GM12878 (cell line): ENCODE results near the gene ACSL4. TPM values are rescaled to one million over a fixed set of nuclear protein-coding genes. Genes with fewer than 3 reads are reported as not detected.

ENCODE experiments used
- BHLHE40 ChIP-seq, 2 experiments: fragments of 450-650 bp in 1 of 2; IDR thresholded peaks; 2 replicates each; pipeline ENCODE4 v1.6.1; 2011 to 2017; ENCODE audit warnings: low read depth in 2 of 2, borderline replicate concordance in 1 of 2, improper control_type of control experiment in 1 of 2, low read length in 1 of 2, mild to moderate bottlenecking in 1 of 2
- BMI1 ChIP-seq: fragments of 450-650 bp; IDR thresholded peaks from 2 replicates; pipeline ENCODE4 v1.6.1; 2016; ENCODE audit warnings: mild to moderate bottlenecking, moderate library complexity, borderline replicate concordance
- CHD4 ChIP-seq: fragments of 200-600 bp; sonication (generic); IDR thresholded peaks from 2 replicates; pipeline ENCODE4 v1.6.1; 2016; ENCODE audit warnings: mild to moderate bottlenecking
- ELK1 ChIP-seq: IDR thresholded peaks from 2 replicates; pipeline ENCODE4 v1.6.1; 2012; ENCODE audit warnings: low read depth, low read length, improper control_type of control experiment
- GABPA ChIP-seq: IDR thresholded peaks from 2 replicates; pipeline ENCODE4 v1.6.1; 2014; ENCODE audit warnings: antibody characterized with exemption, low read depth, mild to moderate bottlenecking, inconsistent platforms
- HDGF ChIP-seq: fragments of 450-650 bp; IDR thresholded peaks from 2 replicates; pipeline ENCODE4 v1.6.1; 2016; ENCODE audit warnings: antibody characterized with exemption
- MEF2A ChIP-seq: IDR thresholded peaks from 2 replicates; pipeline ENCODE4 v1.6.1; 2011; ENCODE audit warnings: low read depth, mild to moderate bottlenecking, low read length, moderate library complexity; ENCODE audit not compliant: insufficient read depth
- NR2F1 ChIP-seq: fragments of 450-650 bp; conservative IDR thresholded peaks from 2 replicates; pipeline ENCODE4 v1.6.1; 2017; ENCODE audit warnings: mild to moderate bottlenecking
- POLR2A ChIP-seq: IDR thresholded peaks from 2 replicates; pipeline ENCODE4 v1.6.1; 2011; ENCODE audit warnings: low read depth, mild to moderate bottlenecking, low read length
- RBBP5 ChIP-seq: fragments of 200-600 bp; sonication (generic); conservative IDR thresholded peaks from 2 replicates; pipeline ENCODE4 v1.6.1; 2016
- SMAD1 ChIP-seq: fragments of 450-650 bp; IDR thresholded peaks from 2 replicates; pipeline ENCODE4 v1.6.1; 2018; ENCODE audit warnings: mild to moderate bottlenecking, low read depth; ENCODE audit not compliant: partially characterized antibody
- SRF ChIP-seq, 2 experiments: IDR thresholded peaks; 2 replicates each; pipeline ENCODE4 v1.6.1; 2011; ENCODE audit warnings: low read depth in 2 of 2, low read length in 2 of 2, mild to moderate bottlenecking in 1 of 2, moderate library complexity in 1 of 2
- polyA plus RNA-seq, 11 experiments: library from polyadenylated mRNA; depleted of rRNA in 4 of 11; unstranded in 6 of 11; stranded (reverse) in 5 of 11; fragments of >200 nt; fragmentation: Nextera tagmentation in 4 of 11; fragmentation: Illumina TruSeq in 1 of 11; extraction: Ambion mirVana in 4 of 11; extraction: Trizol in 1 of 11; gene quantifications; 1 replicate in 1 of 11; 2 replicates in 10 of 11; pipeline versions ENCODE4 v1.2.1 to v1.2.3, GENCODE V29; 2011 to 2016; ENCODE audit warnings: inconsistent platforms in 2 of 11, missing spikeins in 2 of 11, low read depth in 1 of 11
- total RNA-seq, 4 experiments: library from RNA; depleted of rRNA in 3 of 4; stranded (reverse); fragments of >200 nt in 3 of 4; fragmentation: Illumina TruSeq in 1 of 4; extraction: Trizol in 1 of 4; gene quantifications; 2 replicates each; pipeline versions ENCODE4 v1.2.1 to v1.2.3, GENCODE V29; 2013 to 2021
- TF ChIP-seq, protein P1 (sequence below): fragments of 450-650 bp; IDR thresholded peaks from 2 replicates; pipeline ENCODE4 v1.6.1; 2017; ENCODE audit warnings: mild to moderate bottlenecking, moderate library complexity

The ACSL4 gene
- total and polyA plus RNA-seq, 10 of the 15 experiments (the other 5 are each of a cell fraction or from before 2014, with no cell fraction given): 20.7 to 66.6 (median 45.4) TPM

- TF ChIP-seq SMAD1 (no peak), RBBP5 (no peak), BHLHE40 (IDR thresholded peaks at IDR 0.05; ENCODE audit: borderline replicate concordance in 1 of 2, low read depth in 2 of 2, low read length in 1 of 2) (no peak), CHD4 (no peak), ELK1 (no peak), GABPA (no peak), HDGF (no peak), POLR2A (no peak), SRF (IDR thresholded peaks at IDR 0.05; ENCODE audit: low read depth in 2 of 2, low read length in 2 of 2) (no peak), BMI1 (no peak), NR2F1 (no peak), MEF2A (no peak)
- TF ChIP-seq, protein P1, sequence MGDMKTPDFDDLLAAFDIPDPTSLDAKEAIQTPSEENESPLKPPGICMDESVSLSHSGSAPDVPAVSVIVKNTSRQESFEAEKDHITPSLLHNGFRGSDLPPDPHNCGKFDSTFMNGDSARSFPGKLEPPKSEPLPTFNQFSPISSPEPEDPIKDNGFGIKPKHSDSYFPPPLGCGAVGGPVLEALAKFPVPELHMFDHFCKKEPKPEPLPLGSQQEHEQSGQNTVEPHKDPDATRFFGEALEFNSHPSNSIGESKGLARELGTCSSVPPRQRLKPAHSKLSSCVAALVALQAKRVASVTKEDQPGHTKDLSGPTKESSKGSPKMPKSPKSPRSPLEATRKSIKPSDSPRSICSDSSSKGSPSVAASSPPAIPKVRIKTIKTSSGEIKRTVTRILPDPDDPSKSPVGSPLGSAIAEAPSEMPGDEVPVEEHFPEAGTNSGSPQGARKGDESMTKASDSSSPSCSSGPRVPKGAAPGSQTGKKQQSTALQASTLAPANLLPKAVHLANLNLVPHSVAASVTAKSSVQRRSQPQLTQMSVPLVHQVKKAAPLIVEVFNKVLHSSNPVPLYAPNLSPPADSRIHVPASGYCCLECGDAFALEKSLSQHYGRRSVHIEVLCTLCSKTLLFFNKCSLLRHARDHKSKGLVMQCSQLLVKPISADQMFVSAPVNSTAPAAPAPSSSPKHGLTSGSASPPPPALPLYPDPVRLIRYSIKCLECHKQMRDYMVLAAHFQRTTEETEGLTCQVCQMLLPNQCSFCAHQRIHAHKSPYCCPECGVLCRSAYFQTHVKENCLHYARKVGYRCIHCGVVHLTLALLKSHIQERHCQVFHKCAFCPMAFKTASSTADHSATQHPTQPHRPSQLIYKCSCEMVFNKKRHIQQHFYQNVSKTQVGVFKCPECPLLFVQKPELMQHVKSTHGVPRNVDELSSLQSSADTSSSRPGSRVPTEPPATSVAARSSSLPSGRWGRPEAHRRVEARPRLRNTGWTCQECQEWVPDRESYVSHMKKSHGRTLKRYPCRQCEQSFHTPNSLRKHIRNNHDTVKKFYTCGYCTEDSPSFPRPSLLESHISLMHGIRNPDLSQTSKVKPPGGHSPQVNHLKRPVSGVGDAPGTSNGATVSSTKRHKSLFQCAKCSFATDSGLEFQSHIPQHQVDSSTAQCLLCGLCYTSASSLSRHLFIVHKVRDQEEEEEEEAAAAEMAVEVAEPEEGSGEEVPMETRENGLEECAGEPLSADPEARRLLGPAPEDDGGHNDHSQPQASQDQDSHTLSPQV: no peak
Measured at GRCh38 chrX:109691277-109691676, 41.8 kb downstream of the ACSL4 start (continued).
